BJ (cell line): ENCODE measurements around the gene THSD7A. TPM values are rescaled to one million over a fixed set of nuclear protein-coding genes. Genes with fewer than 3 reads are reported as not detected.

ENCODE experiments used
- CTCF ChIA-PET: fragments of 350-600 bp; formaldehyde crosslinking; extraction: SDS; loops from one replicate; lab custom pipeline; 2021; ENCODE audit warnings: antibody characterized with exemption, inconsistent platforms; lab: Yijun Ruan, JAX
- POLR2A ChIA-PET: fragments of 300-600 bp; sonication (Branson Sonifier 250); formaldehyde crosslinking; extraction: SDS; loops from one replicate; lab custom pipeline; 2021; ENCODE audit warnings: antibody characterized with exemption; lab: Charles Lee
- DNase-seq: peaks from one replicate; pipeline ENCODE4 v3.0.0-alpha.2; 2011; ENCODE audit warnings: low read depth
- H3K27me3 ChIP-seq: 2 replicates; pipeline ENCODE4 v1.6.0; 2011; ENCODE audit warnings: low read length; ENCODE audit not compliant: control insufficient read depth, insufficient read depth
- H3K36me3 ChIP-seq: 2 replicates; pipeline ENCODE4 v1.5.1; 2011; ENCODE audit warnings: low read length; ENCODE audit not compliant: control insufficient read depth, insufficient read depth
- H3K4me3 ChIP-seq: 2 replicates; pipeline ENCODE4 v1.5.1; 2011; ENCODE audit warnings: low read depth, mild to moderate bottlenecking, control low read depth, low read length
- CTCF ChIP-seq: IDR thresholded peaks from 2 replicates; pipeline ENCODE4 v1.5.1; 2011; ENCODE audit warnings: low read depth, mild to moderate bottlenecking, control low read depth, inconsistent platforms, low read length, moderate library complexity; ENCODE audit not compliant: insufficient read depth
- polyA plus RNA-seq: library from polyadenylated mRNA; depleted of rRNA; stranded (reverse); fragments of >200 nt; gene quantifications from 2 replicates; pipeline ENCODE4 v1.2.3, GENCODE V29; 2011

The THSD7A gene
- polyA plus RNA-seq, 1 experiment, result 0.02 TPM

- CTCF ChIA-PET, result no interaction called here
These were observed 64.8 kb downstream of the THSD7A start for GRCh38 chr7:11767148-11767547.

GRCh38 chr7:11760372-11760771, 71.6 kb downstream of the THSD7A start:
- no peak overlapping the region for H3K4me3 ChIP-seq
- no peak for DNase-seq
- no peaks in the 10 kb centered on the region for H3K36me3 ChIP-seq
- no peaks in the 10 kb centered on the region for H3K27me3 ChIP-seq
- CTCF ChIA-PET, result interaction anchor here (0.7 kb wide), 1 partner anchor 9 kb away, joined by 3 read pairs; no protein-coding TSS in a partner anchor
- POLR2A ChIA-PET, result no interaction called here
- no peak for TF ChIP-seq CTCF

More at GRCh38 chr7:11767148-11767547, 64.8 kb downstream of the THSD7A start:
- DNase-seq, result no peak
- POLR2A ChIA-PET, result no interaction called here
- Histone ChIP-seq H3K4me3 (no peak overlapping the region), H3K36me3 (no peaks in the 10 kb centered on the region), H3K27me3 (no peaks in the 10 kb centered on the region)
- no peak for TF ChIP-seq CTCF

GRCh38 chr7:11758627-11759111, 73.3 kb downstream of the THSD7A start:
- DNase-seq, result no peak
- TF ChIP-seq CTCF, result no peak
- no peak overlapping the region for H3K4me3 ChIP-seq
- no peaks in the 10 kb centered on the region for H3K36me3 ChIP-seq
- ChIA-PET CTCF (no interaction called here), POLR2A (no interaction called here)
- no peaks in the 10 kb centered on the region for H3K27me3 ChIP-seq

GRCh38 chr7:11757153-11757552, 74.8 kb downstream of the THSD7A start:
- POLR2A ChIA-PET, result no interaction called here
- CTCF ChIA-PET, result no interaction called here
- no peak for DNase-seq
- Histone ChIP-seq H3K4me3 (no peak overlapping the region), H3K27me3 (no peaks in the 10 kb centered on the region), H3K36me3 (no peaks in the 10 kb centered on the region)
- no peak for TF ChIP-seq CTCF

- no peak for DNase-seq
- H3K36me3 ChIP-seq, result no peaks in the 10 kb centered on the region
- H3K27me3 ChIP-seq, result no peaks in the 10 kb centered on the region
- no peak for TF ChIP-seq CTCF
- ChIA-PET POLR2A (no interaction called here), CTCF (no interaction called here)
- H3K4me3 ChIP-seq, result no peak overlapping the region
These were observed 77.1 kb downstream of the THSD7A start for GRCh38 chr7:11754933-11755332.
